Amniotic stem cell (primary cell): ENCODE data around the gene SLC50A1.

Source experiments
- DNase-seq: peaks from one replicate; lab custom pipeline; 2025; lab: John Stamatoyannopoulos, UW

The SLC50A1 gene

DNA sequence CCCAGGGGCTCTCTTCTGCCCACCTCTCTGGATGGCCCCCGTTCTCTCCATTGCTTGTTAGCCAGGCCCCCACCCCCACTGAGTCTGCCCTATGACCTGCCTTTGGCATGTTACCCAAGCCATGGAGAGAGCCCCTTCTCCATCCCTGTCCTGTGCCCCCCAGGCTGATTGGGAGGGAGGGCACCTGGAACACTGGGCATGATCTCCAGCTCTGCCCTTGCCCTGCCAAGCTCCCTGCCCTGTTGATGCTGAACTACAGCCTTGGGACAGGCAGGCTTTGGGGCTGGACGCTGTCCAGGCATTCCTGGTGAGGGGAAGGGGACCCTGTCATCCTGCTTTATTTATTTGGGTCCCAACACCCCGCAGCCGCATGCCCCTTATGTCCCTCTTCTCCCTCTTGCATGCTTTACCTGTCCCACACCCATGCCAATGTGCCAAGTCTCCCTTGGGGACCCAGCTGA is 48.7 kb downstream of the SLC50A1 start:
- no peak for DNase-seq

DNA sequence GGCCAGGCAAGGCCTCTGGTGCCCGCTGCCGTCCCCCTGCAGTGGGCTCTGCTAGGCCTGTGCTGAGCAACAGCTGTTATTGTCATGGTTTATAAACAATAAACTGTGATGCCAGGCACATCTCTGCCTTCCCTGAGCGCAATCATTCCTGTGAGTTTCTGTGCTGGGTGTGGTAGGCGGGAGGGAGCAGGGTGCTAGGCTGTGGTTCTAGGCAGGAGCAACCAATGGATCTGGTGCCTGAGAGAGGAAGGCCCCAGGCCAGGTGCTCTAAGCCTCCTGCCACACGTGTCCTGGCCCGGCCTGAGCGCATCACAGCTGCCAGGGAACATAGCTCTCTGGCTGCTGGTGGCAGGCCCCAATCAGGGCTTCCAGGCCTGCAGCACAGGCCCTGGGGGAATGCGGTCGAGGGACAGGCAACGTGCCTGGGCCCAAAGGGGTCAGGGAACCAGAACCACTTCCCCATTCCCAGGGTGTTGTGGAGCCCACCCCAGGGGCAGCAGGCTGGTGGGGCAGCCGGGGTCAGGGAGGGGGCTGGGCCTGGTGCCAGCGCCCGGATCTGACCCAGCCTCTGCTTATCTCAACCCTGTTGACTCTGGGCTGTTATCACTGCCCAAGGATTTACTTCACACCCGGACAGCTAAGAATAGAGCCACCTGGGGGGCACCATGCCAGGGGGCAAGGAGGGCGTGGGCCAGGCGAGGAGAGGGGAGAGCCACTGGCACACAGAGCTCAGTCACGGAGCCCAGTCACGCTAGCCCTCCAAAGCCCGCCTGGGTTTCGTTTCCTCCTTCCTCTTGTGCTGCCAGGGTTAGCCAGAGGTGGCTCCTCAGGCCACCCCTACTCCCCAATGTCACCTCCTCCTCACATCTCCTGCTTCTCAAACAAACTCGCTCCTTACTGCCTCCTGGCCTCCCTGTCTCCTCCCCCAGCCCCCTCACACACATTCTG is 49.5 kb downstream of the SLC50A1 start:
- DNase-seq = no peak

GRCh38 chr1:155185783-155186066 is 50.1 kb downstream of the SLC50A1 start:
- no peak for DNase-seq

DNA sequence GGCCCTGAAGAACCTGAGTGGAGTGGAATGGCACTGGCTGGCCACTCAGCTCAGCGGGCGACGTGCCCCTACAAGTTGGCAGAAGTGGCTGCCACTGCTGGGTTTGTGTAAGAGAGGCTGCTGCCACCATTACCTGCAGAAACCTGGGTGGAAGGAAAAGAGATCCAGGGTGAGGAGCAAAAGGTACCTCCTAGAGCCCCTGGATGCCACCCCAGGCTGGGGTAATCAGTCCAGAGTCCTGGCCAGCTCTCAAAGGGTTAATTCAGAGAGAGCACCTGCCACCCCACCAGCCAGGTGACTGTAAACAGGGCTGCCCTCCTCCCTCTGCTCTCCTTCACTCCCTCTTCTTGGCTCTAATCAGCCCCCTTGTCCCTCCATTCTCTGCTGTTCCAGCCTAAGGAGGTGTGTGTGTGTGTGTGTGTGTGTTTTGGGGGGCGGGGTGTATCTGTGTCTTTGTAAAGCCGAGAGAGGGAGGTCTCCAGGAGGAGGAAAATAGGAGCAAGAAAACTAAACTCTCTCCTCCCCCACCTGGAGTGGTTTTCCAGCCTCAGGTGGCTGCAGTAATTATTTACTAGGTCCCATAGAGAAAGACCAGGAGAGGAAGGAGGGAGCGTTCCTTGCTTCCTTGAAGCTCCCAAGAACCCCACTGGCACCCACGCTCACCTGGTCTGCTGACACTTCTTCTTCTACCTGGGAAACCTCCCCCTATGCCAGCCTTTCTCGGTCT is 50.6 kb downstream of the SLC50A1 start:
- no peak for DNase-seq

- no peak for DNase-seq
Measured at GRCh38 chr1:155186794-155187455, 51.3 kb downstream of the SLC50A1 start.

DNA sequence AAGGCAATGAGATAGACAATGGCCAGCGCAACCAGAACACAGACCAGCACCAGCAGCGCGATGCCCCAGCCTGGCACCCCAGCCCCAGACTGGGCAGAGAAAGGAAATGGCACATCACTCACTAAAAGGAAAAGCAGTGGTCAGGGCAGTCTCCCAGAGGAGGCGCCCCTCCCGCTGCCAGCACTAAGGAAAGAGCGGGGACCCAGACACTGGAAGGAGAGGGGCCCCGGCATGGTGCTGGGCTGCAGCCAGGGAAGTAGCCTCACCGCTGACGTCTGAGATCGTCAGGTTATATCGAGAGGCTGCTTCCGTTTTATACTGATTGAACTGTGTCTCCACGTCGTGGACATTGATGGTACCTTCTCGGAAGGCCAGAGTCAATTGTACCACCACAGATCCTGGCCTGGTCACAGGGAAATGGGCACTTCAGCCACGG is 51.8 kb downstream of the SLC50A1 start:
- no peak for DNase-seq

DNA sequence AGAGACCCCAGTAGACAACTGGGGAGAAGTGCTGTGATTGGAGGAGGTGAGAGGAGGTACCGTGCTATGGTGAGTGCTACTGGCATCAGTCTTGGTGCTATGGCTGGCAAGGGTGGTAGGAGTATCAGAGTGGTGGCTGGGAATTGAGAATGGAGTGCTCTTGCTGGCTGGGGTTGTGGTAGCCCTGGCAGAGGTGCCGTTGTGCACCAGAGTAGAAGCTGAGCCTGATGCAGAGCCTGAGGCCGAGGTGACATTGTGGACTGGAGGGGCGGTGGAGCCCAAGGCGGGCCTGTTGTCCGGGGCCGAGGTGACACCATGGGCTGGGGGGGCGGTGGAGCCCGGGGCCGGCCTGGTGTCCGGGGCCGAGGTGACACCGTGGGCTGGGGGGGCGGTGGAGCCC is 52.6 kb downstream of the SLC50A1 start:
- no peak for DNase-seq
